ENCODE measurements around the gene CHST11.

DNA sequence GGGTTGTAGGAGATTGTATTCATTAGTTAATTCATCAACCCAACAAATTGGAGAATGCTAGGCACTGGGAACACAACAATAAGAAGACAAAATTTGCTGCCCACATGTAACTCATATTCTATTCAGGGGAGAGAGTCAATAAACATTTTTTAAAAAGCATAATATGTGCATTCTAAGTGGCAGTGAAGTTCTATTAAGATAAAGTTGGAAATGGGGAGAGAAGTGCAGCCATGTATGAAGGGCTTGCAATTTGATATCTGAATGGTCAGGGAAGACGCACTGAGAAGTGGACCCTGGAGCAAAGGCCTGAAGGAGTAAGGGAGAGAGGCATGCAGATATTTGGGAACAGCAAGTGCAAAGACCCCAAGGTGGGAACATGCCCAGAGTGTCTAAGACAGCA is 40.2 kb upstream of the CHST11 start:
- TF ChIP-seq, protein P1, sequence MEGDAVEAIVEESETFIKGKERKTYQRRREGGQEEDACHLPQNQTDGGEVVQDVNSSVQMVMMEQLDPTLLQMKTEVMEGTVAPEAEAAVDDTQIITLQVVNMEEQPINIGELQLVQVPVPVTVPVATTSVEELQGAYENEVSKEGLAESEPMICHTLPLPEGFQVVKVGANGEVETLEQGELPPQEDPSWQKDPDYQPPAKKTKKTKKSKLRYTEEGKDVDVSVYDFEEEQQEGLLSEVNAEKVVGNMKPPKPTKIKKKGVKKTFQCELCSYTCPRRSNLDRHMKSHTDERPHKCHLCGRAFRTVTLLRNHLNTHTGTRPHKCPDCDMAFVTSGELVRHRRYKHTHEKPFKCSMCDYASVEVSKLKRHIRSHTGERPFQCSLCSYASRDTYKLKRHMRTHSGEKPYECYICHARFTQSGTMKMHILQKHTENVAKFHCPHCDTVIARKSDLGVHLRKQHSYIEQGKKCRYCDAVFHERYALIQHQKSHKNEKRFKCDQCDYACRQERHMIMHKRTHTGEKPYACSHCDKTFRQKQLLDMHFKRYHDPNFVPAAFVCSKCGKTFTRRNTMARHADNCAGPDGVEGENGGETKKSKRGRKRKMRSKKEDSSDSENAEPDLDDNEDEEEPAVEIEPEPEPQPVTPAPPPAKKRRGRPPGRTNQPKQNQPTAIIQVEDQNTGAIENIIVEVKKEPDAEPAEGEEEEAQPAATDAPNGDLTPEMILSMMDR (optimal IDR thresholded peaks at IDR 0.05 in 1 of 3, IDR thresholded peaks at IDR 0.05 in 1 of 3, conservative IDR thresholded peaks at IDR 0.05 in 1 of 3; ENCODE audit: extremely low read depth in 1 of 3, insufficient read depth in 2 of 3, low read length in 3 of 3): no peak
- no peak for TF ChIP-seq EZH2 (IDR thresholded peaks at IDR 0.05; ENCODE audit: low read length)
